Stimulated activated CD8-positive, alpha-beta memory T cell treated with anti-CD3 and anti-CD28 coated beads, Interleukin-15, amount 100 ng/mL, for 4 hours (primary cell): ENCODE measurements around the gene SBNO2.
"Not testable (repeated sequence)": the region's sequence is repeated elsewhere in the genome, so short reads cannot be mapped to it uniquely, and the experiment has no call there.

Source experiments
- DNase-seq, 2 donors: peaks; one replicate each; pipeline ENCODE4 v3.0.0-alpha.2; 2020; ENCODE audit warnings: low read depth in 2 of 2

Gene SBNO2

DNA sequence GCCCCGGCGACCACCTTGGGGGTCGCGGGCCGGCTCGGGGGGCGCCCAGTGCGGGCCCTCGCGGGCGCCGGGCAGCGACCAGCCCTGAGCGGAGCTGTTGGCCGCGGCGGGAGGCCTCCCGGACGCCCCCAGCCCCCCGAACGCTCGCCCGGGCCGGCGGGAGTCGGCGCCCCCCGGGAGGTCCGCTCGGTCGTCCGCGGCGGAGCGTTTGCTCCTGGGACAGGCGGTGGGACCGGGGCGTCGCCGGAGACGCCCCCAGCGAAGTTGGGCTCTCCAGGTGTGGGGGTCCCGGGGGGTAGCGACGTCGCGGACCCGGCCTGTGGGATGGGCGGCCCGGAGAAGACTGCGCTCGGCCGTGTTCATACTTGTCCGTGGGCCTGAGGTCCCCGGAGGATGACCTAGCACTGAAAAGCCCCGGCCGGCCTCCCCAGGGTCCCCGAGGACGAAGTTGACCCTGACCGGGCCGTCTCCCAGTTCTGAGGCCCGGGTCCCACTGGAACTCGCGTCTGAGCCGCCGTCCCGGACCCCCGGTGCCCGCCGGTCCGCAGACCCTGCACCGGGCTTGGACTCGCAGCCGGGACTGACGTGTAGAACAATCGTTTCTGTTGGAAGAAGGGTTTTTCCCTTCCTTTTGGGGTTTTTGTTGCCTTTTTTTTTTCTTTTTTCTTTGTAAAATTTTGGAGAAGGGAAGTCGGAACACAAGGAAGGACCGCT lies 32.2 kb upstream of the SBNO2 start:
- no peak for DNase-seq

DNA sequence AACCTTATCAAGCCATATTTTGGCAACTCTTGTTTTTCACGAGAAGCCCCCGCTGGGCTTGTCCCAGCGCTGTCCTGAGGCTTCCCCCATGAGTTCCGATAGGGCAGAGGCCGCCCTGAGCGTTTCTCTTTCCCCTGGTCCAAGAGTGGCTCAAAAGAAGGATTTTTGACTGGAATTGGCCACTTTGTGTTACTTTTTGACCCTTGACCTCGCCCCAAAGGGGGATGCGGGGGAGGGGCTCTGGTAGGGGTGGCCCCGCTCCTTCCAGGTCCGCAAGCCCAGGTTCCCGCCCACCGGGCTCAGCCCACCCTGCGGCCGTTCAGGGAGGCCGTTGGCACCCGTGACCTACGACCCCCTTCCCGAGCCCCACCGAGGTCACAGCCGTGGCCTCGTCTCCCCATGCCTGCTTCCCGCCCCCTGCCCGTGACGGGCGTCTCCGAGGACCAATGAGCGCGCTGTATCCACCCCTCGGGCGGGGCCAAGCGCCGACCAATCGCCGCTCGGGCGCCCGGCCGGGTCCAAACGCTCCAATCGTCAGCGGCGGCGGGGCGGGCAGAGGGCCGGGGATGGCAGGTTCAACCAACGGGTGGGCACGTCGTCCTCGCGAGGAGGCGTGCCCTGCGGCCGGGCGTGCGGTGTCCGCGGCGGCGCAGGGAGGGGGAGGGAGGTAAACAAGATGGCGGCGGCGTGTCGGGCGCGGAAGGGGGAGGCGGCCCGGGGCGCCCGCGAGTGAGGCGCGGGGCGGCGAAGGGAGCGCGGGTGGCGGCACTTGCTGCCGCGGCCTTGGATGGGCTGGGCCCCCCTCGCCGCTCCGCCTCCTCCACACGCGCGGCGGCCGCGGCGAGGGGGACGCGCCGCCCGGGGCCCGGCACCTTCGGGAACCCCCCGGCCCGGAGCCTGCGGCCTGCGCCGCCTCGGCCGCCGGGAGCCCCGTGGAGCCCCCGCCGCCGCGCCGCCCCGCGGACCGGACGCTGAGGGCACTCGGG lies 31.3 kb upstream of the SBNO2 start, which contains the start of gene STK11:
TSS of gene STK11 (plus strand) at position 665 of the 986 bp plus-strand sequence. CDS start 1,136 bp downstream, outside the sequence.
- DNase-seq = peak; percentile 97 to 100

DNA sequence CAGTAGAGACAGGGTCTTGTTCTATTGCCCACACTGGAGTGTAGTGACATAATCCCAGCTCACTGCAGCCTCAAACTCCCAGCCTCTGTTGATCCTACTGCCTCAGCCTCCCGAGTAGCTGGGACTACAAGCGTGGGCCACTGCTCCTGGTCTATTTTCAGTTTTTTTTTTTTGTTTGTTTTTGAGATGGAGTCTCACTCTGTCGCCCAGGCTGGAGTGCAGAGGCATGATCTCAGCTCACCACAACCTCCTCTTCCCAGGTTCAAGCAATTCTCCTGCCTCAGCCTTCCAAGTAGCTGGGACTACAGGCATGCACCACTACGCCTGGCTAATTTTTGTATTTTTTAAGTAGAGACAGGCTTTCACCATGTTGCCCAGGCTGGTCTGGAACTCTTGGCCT lies 26.5 kb upstream of the SBNO2 start:
- not testable (repeated sequence) for DNase-seq

DNA sequence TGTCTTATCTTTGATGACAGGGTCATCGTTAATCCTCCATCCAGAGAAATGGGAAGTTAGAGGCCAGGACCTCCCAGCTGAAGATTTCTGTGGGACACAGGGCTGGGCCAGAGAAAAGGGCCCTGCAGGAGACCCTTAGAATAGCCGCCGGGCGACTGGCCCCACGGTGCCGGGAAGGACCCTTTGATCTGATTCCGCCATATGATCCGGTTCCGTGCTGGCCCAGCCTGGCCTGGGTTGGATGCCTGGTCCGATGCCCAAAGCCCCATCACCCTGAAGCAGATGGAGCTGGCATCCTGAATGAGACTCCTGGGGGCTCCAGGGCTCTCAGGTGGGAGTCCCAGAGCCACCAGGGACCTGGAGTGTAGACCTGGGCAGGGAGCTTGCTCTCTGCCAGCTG lies 25.5 kb upstream of the SBNO2 start:
- DNase-seq = no peak

DNA sequence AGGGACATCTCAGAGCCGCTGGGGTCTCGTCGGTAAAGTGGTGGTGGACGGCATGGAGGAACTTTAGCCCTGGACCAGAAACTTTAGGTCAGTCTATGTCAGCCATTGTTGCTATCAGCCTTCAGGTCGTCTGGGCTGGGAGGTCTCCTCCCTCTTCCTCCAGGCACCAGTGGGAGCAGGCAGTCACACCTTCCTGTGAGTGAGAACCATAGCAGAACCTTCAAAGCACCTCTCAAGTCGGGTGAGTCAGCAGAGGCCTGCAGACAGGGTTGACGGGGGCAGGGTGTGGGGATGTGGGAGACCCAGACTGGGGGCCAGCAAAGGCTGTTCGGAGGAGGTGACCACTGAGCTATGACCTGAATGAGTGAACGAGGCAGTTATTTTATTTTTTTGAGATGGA lies 15.4 kb upstream of the SBNO2 start:
- peak in 1 of 2 donors; percentile 30 for DNase-seq

DNA sequence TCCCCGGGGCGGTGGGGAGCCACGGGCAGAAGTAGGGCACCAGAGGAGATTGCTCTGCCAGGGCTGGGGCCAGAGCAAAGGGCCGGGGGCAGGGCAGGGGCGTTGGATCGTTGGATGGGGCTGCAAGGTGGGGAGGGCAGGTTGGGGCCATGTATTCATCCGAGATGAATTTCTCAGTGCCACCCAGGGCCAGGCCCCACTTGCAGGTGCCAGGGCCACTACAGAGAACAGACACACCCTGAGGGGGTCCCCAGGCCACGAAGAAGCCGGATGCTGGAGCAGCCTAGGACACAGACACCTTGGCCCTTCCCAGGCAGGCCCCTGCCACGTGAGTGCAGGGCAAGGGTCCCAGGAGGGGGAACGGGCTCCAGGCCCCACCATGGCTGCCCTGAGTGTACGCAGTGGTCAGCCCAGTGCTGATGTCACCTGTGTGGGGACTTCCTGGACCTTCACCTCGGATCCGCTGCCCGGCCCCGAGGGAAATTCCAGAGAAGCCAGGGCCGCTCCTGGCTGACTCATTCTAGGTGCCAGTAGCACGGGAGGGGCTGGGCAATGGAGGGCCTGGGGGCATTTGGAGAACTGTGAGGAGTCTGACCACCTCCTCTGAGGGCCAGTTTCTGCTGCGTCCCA lies 9.6 kb upstream of the SBNO2 start:
- no peak for DNase-seq

DNA sequence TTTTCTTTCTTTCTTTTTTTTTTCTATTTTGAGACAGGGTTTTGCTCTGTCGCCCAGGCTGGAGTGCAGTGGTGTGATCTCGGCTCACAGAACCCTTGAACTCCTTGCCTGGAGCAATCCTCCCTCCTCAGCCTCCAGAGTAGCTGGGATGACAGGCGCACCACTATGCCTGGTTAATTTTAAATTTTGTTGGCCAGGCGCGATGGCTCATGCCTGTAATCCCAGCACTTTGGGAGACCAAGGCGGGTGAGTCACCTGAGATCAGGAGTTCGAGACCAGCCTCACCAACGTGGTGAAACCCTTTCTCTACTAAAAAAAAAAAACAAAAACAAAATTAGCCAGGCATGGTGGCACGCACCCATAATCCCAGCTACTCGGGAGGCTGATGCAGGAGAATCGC lies 8.7 kb upstream of the SBNO2 start:
- DNase-seq = no peak

DNA sequence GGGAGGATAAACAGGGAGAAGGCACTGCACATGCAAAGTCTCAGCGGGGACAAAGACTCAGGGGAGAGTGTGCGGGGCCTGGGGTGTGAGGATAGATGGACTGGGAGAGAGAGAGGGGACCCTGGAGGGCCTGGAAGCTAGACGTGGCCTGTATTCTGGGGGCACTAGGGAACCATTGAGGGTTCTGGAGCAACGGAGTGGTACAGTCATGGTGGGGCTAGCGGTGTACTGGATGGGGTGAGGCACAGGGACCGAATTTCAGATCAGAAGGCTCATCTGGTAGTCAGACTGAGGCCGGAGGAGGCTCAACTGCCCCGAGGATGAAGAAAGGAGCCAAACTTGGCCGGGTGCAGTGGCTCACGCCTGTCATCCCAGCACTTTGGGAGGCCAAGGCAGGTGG lies 8.0 kb upstream of the SBNO2 start:
- DNase-seq = no peak

DNA sequence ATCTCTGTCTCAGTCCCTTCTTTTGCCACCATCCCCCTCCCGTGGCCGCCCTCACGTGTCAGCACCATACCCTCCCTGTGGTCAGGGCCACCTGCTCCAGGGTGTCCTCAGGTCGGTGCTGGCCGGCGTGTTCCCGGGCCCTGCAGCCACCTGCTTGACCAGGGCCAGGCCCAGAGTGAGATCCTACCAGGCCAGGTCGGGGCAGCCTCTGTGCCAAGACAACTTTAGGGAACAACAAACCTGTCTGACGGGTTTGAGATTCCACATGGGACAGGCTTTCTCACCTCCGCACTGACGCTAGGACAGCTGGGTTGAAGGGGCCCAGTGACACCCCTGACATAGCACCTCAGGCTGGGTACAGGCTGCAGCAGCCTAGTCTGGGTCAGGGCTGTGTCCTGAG lies 7.5 kb upstream of the SBNO2 start:
- DNase-seq = no peak

DNA sequence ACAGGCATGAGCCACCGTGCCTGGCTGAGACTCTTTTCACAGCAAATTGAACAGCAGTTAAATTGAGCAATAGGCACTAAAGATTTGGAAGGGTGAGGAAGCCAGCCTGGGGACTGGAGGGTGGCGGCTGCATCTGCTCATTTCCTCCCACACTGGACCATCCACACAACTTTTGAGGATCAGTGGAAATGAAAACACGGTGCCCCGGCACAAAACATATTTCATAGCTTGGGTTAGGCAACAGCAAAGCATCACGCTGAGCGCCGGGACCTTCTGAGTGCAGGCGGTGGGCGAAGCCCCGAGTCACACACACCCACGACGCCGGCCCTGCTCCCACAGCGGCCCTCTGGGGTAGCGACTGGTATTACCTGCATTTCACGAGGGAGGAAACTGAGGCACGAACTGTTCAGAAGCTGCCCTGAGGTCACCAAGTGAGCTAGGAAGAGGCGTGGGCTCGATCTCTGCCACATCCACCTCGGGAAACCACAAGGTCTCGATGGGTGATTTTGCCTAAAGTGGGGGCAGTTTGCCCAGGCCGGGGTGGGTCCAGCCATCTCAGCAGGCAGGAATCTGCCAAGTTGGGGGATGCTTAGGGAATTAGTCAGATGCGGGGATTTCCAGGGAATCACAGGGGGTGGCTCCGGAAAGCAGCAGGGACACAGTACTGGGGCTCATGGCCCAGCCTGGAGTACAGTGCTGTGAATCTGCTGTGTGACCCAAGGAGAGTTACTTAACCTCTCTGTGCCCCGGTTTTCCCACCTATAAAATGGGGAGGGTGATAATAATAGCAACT lies 3.5 kb upstream of the SBNO2 start:
- no peak for DNase-seq

DNA sequence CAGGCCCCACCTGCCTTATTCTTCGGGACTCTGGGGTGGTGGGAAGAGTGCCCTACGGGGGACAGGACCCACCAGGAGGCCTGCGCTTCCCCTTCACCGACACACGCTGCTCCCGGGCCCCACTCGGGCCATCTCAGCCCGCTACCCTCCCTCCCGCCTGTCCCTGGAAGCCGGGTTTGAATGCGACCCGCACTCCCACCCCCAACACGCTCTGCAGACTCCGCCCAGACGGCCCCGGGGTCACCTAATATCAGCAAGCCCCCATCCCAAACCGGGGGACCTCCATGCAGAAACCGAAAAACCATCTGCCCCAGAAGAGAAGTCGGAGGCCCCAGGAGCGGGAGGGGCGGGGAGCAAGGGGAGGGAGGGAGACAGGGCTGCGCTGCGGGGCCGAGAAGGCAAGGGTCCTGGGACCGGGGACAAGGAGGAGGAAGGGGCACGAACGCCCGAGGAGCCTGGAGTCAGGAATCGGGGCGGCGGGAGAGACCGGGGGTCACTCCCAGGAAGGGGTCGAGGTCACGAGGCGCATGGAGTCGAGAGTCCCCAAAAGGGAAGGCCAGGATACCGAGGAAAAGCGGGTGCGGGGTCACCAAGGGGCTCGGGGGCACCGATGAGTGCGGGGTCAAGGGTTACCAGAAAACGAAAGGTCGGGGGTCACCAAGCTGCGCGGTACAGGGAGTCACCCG lies 766 bp downstream of the SBNO2 start:
- DNase-seq = no peak

DNA sequence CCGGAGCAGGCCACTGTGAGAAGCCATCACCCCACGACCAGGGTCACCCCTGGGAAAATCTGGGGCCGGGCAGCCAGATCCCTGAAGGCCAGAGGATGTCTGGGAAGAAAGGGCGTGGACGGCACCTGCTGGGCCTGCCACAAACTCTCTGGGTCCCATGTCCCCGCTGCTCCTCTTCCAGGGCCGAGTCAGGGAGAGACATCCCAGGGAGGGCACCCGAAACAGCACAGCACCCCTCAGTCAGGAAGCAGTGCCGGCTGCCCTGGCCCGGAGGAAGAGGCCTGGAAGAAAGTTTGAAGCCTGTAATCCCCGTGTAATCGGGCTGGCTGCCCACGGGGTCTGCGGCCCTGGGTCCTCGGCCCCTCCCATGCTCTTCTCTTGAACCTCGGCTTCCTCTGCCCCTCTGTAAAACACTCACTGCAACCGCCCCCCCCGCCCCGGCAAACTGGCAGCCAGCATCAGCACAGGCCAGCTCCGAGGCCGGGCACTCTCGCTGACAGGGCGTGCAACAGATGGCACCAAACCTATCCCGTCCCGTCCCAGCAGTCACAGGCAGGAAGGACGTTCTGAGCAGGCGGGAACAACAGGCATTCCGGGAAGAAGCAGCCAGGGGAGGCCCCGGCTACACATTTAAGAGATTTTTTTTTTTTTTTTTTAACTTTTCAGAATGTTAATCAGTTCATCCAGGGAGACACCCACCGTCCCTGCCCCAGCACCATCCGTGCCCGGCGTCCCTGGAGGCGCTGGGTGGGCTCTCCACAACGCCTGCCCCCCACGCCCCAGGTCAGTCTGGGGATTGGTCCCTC lies 1.5 kb downstream of the SBNO2 start:
- no peak for DNase-seq

DNA sequence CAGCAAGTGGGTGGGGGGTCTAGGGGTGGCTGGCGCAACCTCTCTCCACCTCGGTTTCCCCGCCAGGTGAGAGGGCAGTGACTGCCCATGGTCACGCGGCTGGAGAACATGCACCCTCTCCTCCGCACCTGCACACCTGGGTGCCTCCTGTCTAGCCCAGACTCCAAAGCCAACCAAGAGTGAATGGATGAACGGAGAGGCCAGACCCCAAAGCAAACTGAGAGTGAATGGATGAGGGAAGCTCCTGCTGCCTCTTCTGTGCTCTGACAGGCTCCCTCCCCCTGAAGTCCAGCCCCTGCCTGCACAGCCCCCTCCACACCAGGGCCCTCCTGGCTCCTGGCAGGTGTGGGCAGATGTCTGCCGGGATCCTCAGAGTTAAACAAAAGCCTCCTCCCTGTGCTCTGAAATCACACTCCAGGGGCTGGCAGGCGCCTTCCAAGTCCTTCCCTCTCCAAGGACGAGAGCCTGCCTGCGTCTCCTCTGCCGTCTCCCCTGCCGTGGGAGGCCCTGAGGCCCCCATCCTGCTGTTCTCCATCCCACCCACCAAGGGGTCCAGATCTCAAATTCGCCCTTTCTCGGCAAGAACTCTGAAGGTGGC lies 2.2 kb downstream of the SBNO2 start:
- no peak for DNase-seq

DNA sequence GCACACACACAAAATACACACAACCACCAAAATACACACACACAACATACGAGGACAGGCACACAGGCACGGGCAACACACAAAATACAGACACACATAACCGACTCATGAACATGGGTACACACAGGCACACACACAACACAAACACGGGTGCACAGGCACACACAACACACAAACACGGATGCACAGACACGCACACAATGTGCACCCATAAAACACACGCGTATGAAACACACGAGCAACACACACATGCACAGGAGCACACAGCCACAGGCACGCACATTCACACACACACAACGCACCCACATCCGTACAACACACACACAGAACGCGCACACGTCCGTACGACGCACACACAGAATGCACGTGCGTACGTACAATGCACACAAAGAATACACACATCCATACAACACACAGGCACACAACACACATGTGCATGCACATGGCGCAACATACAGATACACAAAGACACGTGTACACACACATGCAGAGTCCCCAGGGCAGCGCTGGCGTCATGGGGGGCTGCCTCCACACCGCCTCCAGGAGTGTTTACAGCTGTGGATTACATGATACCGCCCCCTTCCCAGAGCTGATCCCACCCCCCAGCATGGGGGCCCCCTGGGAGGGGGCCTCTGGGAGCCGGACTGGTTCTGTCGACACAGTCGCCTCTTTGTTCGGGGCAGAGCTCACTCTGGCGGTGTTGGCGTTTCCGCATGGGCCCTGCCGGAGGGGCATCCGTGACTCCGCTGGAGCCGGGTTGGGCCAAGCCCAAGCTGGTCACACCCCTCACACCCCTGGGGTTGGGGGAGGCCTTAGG lies 2.9 kb downstream of the SBNO2 start:
- DNase-seq = no peak

DNA sequence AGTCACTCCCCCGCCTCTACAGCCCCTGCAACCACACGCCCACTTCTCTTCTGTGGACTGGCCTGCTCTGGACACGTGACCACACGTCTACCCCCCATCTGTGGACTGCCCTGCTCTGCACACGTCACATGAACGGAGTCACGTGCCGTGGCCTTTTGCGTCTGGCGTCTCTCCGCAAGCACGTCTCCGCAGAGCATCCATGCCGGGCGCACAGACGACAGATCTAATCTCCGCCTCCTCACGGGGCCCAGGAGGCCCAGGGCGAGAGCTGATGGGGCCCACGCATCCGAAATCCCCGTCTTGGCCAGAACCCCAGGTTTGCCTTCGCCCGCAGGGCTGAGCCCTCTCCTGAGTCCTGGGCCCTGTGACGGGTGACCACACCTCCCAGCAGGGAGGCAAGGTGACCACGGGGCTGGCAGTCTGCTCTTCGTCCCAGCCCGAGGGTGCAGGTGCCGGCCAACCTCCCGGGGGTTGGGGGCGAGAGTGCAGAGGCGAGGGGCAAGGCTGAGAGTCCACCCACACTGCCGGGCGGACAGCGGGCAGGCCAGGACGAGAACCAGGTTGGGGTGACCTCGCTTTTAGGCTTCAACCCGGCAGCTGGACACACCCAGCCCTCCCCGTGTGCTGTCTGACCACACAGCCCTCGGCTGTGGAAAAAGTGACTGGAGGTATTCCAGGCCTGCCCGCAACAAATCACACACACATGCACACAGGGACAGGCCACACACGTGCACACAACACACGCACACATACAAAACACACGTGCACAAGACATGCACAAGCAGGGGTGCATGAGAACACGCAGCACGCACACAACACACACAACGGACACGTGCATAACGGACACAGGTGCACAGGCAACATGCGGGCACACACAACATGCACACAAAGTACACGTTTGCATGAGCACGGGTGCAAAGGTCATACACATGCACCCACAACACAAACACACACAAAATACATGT lies 3.9 kb downstream of the SBNO2 start:
- no peak for DNase-seq

DNA sequence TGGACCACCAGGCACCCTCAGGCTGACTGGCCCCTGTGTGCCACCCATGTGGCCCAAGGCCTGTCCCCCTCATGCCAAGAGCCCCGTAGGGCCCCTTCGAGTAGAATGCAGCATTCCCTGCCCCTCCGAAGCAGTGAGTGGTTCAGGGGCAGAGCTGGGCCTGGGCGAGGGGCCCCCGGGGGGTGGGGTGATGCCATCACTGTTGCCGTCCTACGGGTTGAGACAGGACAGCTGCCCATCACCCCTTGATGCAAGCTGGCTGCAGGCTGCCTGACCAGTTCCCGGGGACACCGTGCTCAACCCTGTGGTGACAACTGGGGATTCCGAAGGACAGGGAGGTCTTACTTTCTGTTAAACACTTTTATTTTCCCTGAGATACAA lies 4.7 kb downstream of the SBNO2 start:
- DNase-seq = no peak

DNA sequence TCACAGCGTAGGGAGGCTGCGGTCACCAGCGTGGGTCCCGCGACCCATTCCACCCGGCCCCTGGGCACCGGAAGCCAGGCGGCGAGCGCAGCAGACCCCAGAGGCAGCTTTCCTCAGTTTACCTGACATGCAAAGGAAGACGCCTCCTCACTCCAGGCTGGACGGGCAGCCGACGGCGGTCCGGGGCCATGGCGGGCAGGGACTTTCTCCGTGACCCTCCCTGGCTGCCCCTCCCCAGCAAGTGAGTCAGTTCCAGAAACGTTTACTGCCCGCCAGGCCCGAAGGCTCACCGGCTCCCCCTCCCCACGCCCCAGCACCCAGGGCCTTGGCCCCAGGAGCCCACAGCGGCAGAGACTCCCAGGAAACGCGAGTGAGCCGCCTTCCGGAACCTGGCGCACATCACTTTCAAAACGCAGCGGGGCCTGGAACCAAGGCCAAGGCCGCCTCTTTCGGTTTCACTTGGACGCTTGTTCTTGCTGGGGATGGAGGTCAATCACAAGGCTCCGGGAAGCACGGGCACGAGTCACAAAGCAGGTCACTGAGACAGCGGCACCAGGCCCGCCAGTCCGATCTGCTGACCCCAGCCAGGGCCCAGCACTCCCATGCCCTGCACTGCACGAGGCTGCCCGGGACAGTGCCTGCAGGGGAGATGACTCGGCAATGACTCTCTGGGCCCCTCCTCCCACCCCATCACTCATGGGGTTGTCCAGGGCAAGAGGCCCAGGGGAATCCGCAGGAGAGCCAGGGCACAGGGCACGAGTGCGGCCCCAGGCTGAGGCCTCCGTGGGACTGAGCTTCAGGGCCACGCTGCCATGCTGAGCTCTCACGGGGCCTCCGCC lies 5.3 kb downstream of the SBNO2 start:
- DNase-seq = no peak
